H1 (cell line): Measurements from ENCODE around the gene USP36.
"Not testable (repeated sequence)": the region's sequence is repeated elsewhere in the genome, so short reads cannot be mapped to it uniquely, and the experiment has no call there.

ENCODE experiments used
- CTBP2 ChIP-seq: IDR thresholded peaks from 2 replicates; pipeline ENCODE4 v1.7.0; 2011; ENCODE audit warnings: borderline replicate concordance, mild to moderate bottlenecking, moderate library complexity, mixed read lengths, low read length; ENCODE audit not compliant: insufficient read depth, insufficient read length
- CTCF ChIP-seq, 3 experiments: IDR thresholded peaks; 1 replicate in 2 of 3; 2 replicates in 1 of 3; pipeline versions ENCODE4 v1.5.1 to v1.6.1; 2011; ENCODE audit warnings: low read length in 3 of 3, mild to moderate bottlenecking in 3 of 3, inconsistent platforms in 2 of 3, low read depth in 1 of 3, moderate library complexity in 1 of 3; ENCODE audit not compliant: insufficient read depth in 1 of 3; ENCODE audit errors: control extremely low read depth in 1 of 3
- NANOG ChIP-seq: IDR thresholded peaks from 2 replicates; pipeline ENCODE4 v1.6.1; 2011; ENCODE audit warnings: low read length, low read depth, mild to moderate bottlenecking, inconsistent platforms; ENCODE audit not compliant: insufficient read depth, poor library complexity, severe bottlenecking
- POLR2AphosphoS5 ChIP-seq: IDR thresholded peaks from 2 replicates; pipeline ENCODE4 v1.6.1; 2011; ENCODE audit warnings: low read depth, low read length

- not testable (repeated sequence) for TF ChIP-seq POLR2AphosphoS5; CTCF (IDR thresholded peaks at IDR 0.05; ENCODE audit: control extremely low read depth in 1 of 3, insufficient read depth in 1 of 3, low read depth in 1 of 3, low read length in 3 of 3); NANOG; CTBP2
Measured at GRCh38 chr17:78876954-78877517, 36.4 kb upstream of the USP36 start.
